ENCODE measurements around the gene MOXD1. TPM values are rescaled to one million over a fixed set of nuclear protein-coding genes. Genes with fewer than 3 reads are reported as not detected.

MOXD1 gene
- total RNA-seq, 1 donor from 2014 or later, result 4.8 TPM

GRCh38 chr6:132257561-132257960 is 143.7 kb downstream of the MOXD1 start:
- no peak overlapping the region for H3K4me3 ChIP-seq
- no peak overlapping the region for H3K27ac Mint-ChIP-seq
- no peaks in the 10 kb centered on the region for H3K79me2 ChIP-seq (ENCODE audit: low read depth)
- peaks cover 17% of the 10 kb centered on the region for H3K4me1 ChIP-seq
- H3K4me3 Mint-ChIP-seq, result no peak overlapping the region
- H3K36me3 Mint-ChIP-seq, result no peaks in the 10 kb centered on the region
- no peaks in the 10 kb centered on the region for H4K20me1 ChIP-seq (ENCODE audit: low read depth)
- no peak overlapping the region for H3K9ac ChIP-seq
- H3F3A ChIP-seq (ENCODE audit: low read depth), result no peaks in the 10 kb centered on the region
- peaks cover 5% of the 10 kb centered on the region for H3K4me1 Mint-ChIP-seq
- H3K27ac ChIP-seq, result no peak overlapping the region
- no peak overlapping the region for H3K4me2 ChIP-seq
- no peaks in the 10 kb centered on the region for H3K27me3 Mint-ChIP-seq (ENCODE audit: insufficient read depth, low read depth)
- no peak for DNase-seq (ENCODE audit: low spot score)
- no peaks in the 10 kb centered on the region for H3K9me3 Mint-ChIP-seq
- no peaks in the 10 kb centered on the region for H3K27me3 ChIP-seq
- no peaks in the 10 kb centered on the region for H3K9me3 ChIP-seq (ENCODE audit: low read depth)
- no peaks in the 10 kb centered on the region for H3K36me3 ChIP-seq
- TF ChIP-seq CTCF (IDR thresholded peaks at IDR 0.05) (no peak), EZH2 (IDR thresholded peaks at IDR 0.05) (no peak), EZH2phosphoT487 (IDR thresholded peaks at IDR 0.05) (no peak)
- no peak overlapping the region for H2AFZ ChIP-seq (replicated peaks)

- H3K27ac Mint-ChIP-seq, result no peak overlapping the region
- no peak overlapping the region for H3K4me2 ChIP-seq
- H3K79me2 ChIP-seq (ENCODE audit: low read depth), result no peaks in the 10 kb centered on the region
- H3K27ac ChIP-seq, result no peak overlapping the region
- H3F3A ChIP-seq (ENCODE audit: low read depth), result no peaks in the 10 kb centered on the region
- no peak for DNase-seq (ENCODE audit: low spot score)
- H4K20me1 ChIP-seq (ENCODE audit: low read depth), result no peaks in the 10 kb centered on the region
- H3K9me3 Mint-ChIP-seq, result peaks cover 3% of the 10 kb centered on the region
- H3K36me3 ChIP-seq, result no peaks in the 10 kb centered on the region
- H3K9me3 ChIP-seq (ENCODE audit: low read depth), result no peaks in the 10 kb centered on the region
- TF ChIP-seq EZH2phosphoT487 (IDR thresholded peaks at IDR 0.05) (no peak), EZH2 (IDR thresholded peaks at IDR 0.05) (no peak), CTCF (IDR thresholded peaks at IDR 0.05) (no peak)
- H3K4me1 Mint-ChIP-seq, result peaks cover 5% of the 10 kb centered on the region
- no peak overlapping the region for H3K4me3 Mint-ChIP-seq
- no peak overlapping the region for H2AFZ ChIP-seq (replicated peaks)
- H3K36me3 Mint-ChIP-seq, result no peaks in the 10 kb centered on the region
- peaks cover 17% of the 10 kb centered on the region for H3K4me1 ChIP-seq
- no peak overlapping the region for H3K9ac ChIP-seq
- H3K27me3 ChIP-seq, result no peaks in the 10 kb centered on the region
- no peaks in the 10 kb centered on the region for H3K27me3 Mint-ChIP-seq (ENCODE audit: insufficient read depth, low read depth)
- H3K4me3 ChIP-seq, result no peak overlapping the region
These were observed 144.8 kb downstream of the MOXD1 start for GRCh38 chr6:132256457-132256856.

- H3K27me3 ChIP-seq, result no peaks in the 10 kb centered on the region
- H3K4me3 Mint-ChIP-seq, result no peak overlapping the region
- no peaks in the 10 kb centered on the region for H3K36me3 ChIP-seq
- no peak overlapping the region for H3K4me3 ChIP-seq
- H3K27me3 Mint-ChIP-seq (ENCODE audit: insufficient read depth, low read depth), result no peaks in the 10 kb centered on the region
- no peaks in the 10 kb centered on the region for H3K36me3 Mint-ChIP-seq
- H4K20me1 ChIP-seq (ENCODE audit: low read depth), result no peaks in the 10 kb centered on the region
- no peaks in the 10 kb centered on the region for H3K9me3 ChIP-seq (ENCODE audit: low read depth)
- DNase-seq (ENCODE audit: low spot score), result no peak
- H3K4me1 ChIP-seq, result peaks cover 12% of the 10 kb centered on the region
- no peaks in the 10 kb centered on the region for H3K79me2 ChIP-seq (ENCODE audit: low read depth)
- H3F3A ChIP-seq (ENCODE audit: low read depth), result no peaks in the 10 kb centered on the region
- peaks cover 3% of the 10 kb centered on the region for H3K9me3 Mint-ChIP-seq
- no peak overlapping the region for H3K27ac Mint-ChIP-seq
- H3K4me2 ChIP-seq, result no peak overlapping the region
- peaks cover 2% of the 10 kb centered on the region for H3K4me1 Mint-ChIP-seq
- no peak overlapping the region for H2AFZ ChIP-seq (replicated peaks)
- H3K9ac ChIP-seq, result no peak overlapping the region
- no peak overlapping the region for H3K27ac ChIP-seq
- no peak for TF ChIP-seq EZH2phosphoT487 (IDR thresholded peaks at IDR 0.05)
- no peak for TF ChIP-seq EZH2 (IDR thresholded peaks at IDR 0.05)
- TF ChIP-seq CTCF (IDR thresholded peaks at IDR 0.05), result no peak
These were observed 147.4 kb downstream of the MOXD1 start for GRCh38 chr6:132253906-132254305.
